Measurements from ENCODE around the gene PDK2. TPM values are rescaled to one million over a fixed set of nuclear protein-coding genes. Genes with fewer than 3 reads are reported as not detected.

PDK2 gene
- total RNA-seq, 1 donor from 2014 or later = 37.1 TPM

DNA sequence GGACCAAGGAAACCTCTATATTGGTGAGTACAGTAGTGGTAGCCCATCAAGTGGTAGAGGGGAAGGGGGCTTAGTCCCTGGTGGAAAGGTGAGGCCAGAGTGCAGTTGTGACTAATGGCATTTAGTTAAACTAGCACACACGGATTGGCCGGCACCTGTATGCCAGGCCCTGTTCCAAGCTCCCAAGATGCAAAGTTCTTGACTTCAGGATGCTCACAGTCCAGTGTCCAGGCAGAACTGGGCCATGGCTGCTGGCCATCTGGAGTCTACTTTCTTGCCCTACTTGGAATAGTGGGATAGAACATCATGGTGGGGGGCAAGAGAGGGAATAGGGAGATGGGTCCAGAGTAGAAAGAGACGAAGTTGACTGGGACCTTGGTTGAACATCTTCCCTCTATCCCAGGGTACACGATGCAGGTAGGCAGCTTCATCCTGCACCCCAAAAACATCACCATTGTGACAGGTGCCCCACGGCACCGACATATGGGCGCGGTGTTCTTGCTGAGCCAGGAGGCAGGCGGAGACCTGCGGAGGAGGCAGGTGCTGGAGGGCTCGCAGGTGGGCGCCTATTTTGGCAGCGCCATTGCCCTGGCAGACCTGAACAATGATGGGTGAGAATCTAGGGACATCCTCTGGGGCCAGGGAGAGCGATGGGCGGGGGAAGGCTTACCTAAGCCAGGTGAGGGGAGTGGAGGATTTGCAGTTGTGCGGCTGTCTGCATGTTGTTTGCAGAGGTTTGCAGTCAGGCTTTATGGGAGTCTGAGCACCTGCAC, 24.1 kb upstream of the PDK2 start:
- TF ChIP-seq, protein P1, sequence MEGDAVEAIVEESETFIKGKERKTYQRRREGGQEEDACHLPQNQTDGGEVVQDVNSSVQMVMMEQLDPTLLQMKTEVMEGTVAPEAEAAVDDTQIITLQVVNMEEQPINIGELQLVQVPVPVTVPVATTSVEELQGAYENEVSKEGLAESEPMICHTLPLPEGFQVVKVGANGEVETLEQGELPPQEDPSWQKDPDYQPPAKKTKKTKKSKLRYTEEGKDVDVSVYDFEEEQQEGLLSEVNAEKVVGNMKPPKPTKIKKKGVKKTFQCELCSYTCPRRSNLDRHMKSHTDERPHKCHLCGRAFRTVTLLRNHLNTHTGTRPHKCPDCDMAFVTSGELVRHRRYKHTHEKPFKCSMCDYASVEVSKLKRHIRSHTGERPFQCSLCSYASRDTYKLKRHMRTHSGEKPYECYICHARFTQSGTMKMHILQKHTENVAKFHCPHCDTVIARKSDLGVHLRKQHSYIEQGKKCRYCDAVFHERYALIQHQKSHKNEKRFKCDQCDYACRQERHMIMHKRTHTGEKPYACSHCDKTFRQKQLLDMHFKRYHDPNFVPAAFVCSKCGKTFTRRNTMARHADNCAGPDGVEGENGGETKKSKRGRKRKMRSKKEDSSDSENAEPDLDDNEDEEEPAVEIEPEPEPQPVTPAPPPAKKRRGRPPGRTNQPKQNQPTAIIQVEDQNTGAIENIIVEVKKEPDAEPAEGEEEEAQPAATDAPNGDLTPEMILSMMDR (IDR thresholded peaks at IDR 0.05; ENCODE audit: unreplicated experiment) = no peak
- peaks cover 19% of the 10 kb centered on the region for H3K27me3 Mint-ChIP-seq
- no peak overlapping the region for H3K4me3 Mint-ChIP-seq (ENCODE audit: low read depth)
- H3K27ac Mint-ChIP-seq = no peak overlapping the region
- peaks cover 11% of the 10 kb centered on the region for H3K36me3 Mint-ChIP-seq (ENCODE audit: insufficient read depth)
- no peaks in the 10 kb centered on the region for H3K4me1 Mint-ChIP-seq (ENCODE audit: low read depth)
- DNase-seq (ENCODE audit: low spot score, unreplicated experiment) = no peak
- no peaks in the 10 kb centered on the region for H3K9me3 Mint-ChIP-seq (ENCODE audit: low read depth)

DNA sequence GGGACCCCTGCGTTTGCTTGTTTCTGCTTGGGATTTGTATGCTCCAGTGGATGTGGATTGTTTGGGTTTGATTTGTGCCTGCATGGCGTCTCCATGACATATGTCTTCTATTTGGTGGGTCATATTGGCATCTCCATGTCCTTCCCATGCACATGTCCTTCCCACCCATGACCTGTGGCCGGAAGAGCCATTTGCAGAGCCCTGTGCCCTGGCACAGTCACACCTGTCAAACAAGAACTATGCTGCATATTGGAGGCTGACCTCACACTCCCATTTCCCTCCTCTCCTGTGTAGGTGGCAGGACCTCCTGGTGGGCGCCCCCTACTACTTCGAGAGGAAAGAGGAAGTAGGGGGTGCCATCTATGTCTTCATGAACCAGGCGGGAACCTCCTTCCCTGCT, 23.5 kb upstream of the PDK2 start:
- H3K4me3 Mint-ChIP-seq (ENCODE audit: low read depth) = no peak overlapping the region
- DNase-seq (ENCODE audit: low spot score, unreplicated experiment) = no peak
- H3K9me3 Mint-ChIP-seq (ENCODE audit: low read depth) = no peaks in the 10 kb centered on the region
- H3K4me1 Mint-ChIP-seq (ENCODE audit: low read depth) = no peaks in the 10 kb centered on the region
- H3K27ac Mint-ChIP-seq = no peak overlapping the region
- TF ChIP-seq, protein P1 (IDR thresholded peaks at IDR 0.05; ENCODE audit: unreplicated experiment) = no peak
- H3K27me3 Mint-ChIP-seq = peaks cover 21% of the 10 kb centered on the region
- H3K36me3 Mint-ChIP-seq (ENCODE audit: insufficient read depth) = peaks cover 11% of the 10 kb centered on the region

DNA sequence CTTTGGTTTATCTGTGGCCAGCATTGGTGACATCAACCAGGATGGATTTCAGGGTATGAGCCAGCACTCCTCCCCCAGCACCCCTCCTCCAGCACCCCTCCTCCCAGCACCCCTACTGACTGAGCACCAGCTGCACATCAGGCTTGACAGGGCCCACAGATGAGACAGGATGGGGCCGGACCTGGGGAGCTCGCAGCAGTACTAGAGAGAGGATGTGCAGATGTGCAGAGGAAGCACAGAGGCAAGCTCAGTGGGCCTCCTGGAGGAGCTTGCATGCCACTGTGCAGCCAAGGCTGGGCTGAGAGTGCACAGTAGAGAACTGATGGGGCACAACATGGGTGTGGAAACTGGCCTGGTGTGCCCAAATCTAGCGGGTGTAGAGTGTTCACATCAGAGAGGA, 23.0 kb upstream of the PDK2 start:
- no peak for DNase-seq (ENCODE audit: low spot score, unreplicated experiment)
- Mint-ChIP-seq H3K9me3 (ENCODE audit: low read depth) (no peaks in the 10 kb centered on the region), H3K27ac (no peak overlapping the region), H3K4me1 (ENCODE audit: low read depth) (no peaks in the 10 kb centered on the region), H3K27me3 (peaks cover 22% of the 10 kb centered on the region), H3K4me3 (ENCODE audit: low read depth) (no peak overlapping the region), H3K36me3 (ENCODE audit: insufficient read depth) (peaks cover 11% of the 10 kb centered on the region)
- TF ChIP-seq, protein P1 (IDR thresholded peaks at IDR 0.05; ENCODE audit: unreplicated experiment) = no peak

DNA sequence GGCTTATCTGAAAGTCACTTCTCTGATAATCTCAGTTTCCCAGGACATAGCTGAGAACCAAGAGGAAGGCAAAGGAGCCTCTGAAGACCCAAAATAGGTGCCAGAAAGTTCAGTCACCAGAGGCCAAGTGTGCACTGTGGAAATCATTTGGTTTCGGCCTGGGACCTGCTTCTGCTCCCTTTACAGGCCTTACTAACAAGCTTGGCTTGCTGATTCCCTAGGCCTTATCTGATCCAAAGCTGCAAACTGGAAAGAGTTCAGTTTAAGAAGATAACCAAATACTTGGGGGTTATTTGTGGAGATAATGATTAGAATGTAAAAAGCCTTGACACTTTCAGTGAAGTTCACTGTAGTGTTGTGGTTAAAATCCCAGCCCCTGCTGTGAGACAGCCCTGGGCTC, 22.2 kb upstream of the PDK2 start:
- TF ChIP-seq, protein P1 (IDR thresholded peaks at IDR 0.05; ENCODE audit: unreplicated experiment) = no peak
- H3K36me3 Mint-ChIP-seq (ENCODE audit: insufficient read depth) = peaks cover 11% of the 10 kb centered on the region
- no peak overlapping the region for H3K27ac Mint-ChIP-seq
- no peaks in the 10 kb centered on the region for H3K9me3 Mint-ChIP-seq (ENCODE audit: low read depth)
- H3K27me3 Mint-ChIP-seq = peaks cover 28% of the 10 kb centered on the region
- H3K4me1 Mint-ChIP-seq (ENCODE audit: low read depth) = no peaks in the 10 kb centered on the region
- no peak overlapping the region for H3K4me3 Mint-ChIP-seq (ENCODE audit: low read depth)
- DNase-seq (ENCODE audit: low spot score, unreplicated experiment) = no peak

DNA sequence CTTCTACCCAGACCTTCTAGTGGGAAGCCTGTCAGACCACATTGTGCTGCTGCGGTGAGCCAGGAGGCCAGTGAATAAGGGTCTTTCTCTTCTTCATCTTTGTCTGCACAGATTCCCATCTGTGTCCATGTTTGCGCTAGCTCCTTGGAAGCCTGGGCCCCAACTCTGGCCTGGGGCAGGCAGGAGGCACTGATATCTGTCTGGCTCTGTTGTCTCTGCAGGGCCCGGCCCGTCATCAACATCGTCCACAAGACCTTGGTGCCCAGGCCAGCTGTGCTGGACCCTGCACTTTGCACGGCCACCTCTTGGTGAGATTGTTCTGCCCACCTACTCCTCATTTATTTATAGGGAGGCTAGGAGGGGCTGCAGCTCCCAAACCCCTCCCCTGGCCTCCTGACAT, 20.9 kb upstream of the PDK2 start:
- TF ChIP-seq, protein P1 (IDR thresholded peaks at IDR 0.05; ENCODE audit: unreplicated experiment) = no peak
- no peak for DNase-seq (ENCODE audit: low spot score, unreplicated experiment)
- Mint-ChIP-seq H3K36me3 (ENCODE audit: insufficient read depth) (peaks cover 11% of the 10 kb centered on the region), H3K9me3 (ENCODE audit: low read depth) (no peaks in the 10 kb centered on the region), H3K27ac (no peak overlapping the region), H3K27me3 (peaks cover 30% of the 10 kb centered on the region), H3K4me1 (ENCODE audit: low read depth) (no peaks in the 10 kb centered on the region), H3K4me3 (ENCODE audit: low read depth) (no peak overlapping the region)
